Heart left ventricle (tissue), 13 donors: ENCODE measurements around the gene SLCO3A1.

ENCODE experiments used
- CTCF ChIP-seq, 12 donors: fragments of 200-600 bp; sonication (generic) in 4 of 12; IDR thresholded peaks; one replicate each; pipeline versions ENCODE4 v1.5.0 to v1.8.0; 2018 to 2022; ENCODE audit warnings: antibody characterized with exemption in 12 of 12, mild to moderate bottlenecking in 5 of 12
- POLR2A ChIP-seq, 2 donors: fragments of 450-650 bp; IDR thresholded peaks; one replicate each; pipeline ENCODE4 v1.6.1; 2017; ENCODE audit warnings: antibody characterized with exemption in 2 of 2, mild to moderate bottlenecking in 2 of 2, moderate library complexity in 2 of 2
- donor health status: ischemic (EF 13 %, LVEDD 7.1; RV severe dilation, severe dysfunction).
- donor health status: DM: no; HTN: yes; CAD: no.
- donor health status: DM: no; HTN: no; CAD: no.
- donor health status: ischemic (EF 25% LVEDD 6.9; RV normal size, moderate dysfunction).
- donor health status: ischemic (EF 25% LVEDD 5.7; RV mildly dilated, moderate dysfunction).
- donor health status: ischemic (EF 35%, LVEDD 5.7; RV mildly dilated, moderate dysfunction).
- donor health status: nonischemic (EF 11% LVEDD 7.7; RV severe dilation, severe dysfunction).
- donor health status: DM: yes; HTN: yes; CAD: no.
- donor health status: PGD.
- donor health status: ischemic (EF 29% LVEDD 5.4; RV normal size, mild dysfunction).
- donor health status: nonischemic (EF 23%, LVEDD 6.1; RV moderate dilation, normal function).

- TF ChIP-seq CTCF (IDR thresholded peaks at IDR 0.05) (no peak), POLR2A (IDR thresholded peaks at IDR 0.05) (no peak)
Observed at GRCh38 chr15:92117261-92117731, 263.8 kb downstream of the SLCO3A1 start.
